ENCODE data around the gene APRT. TPM values are rescaled to one million over a fixed set of nuclear protein-coding genes. Genes with fewer than 3 reads are reported as not detected.

The APRT gene
- total and polyA plus RNA-seq, 10 of the 15 experiments (the other 5 are each of a cell fraction or from before 2014, with no cell fraction given): 30.6 to 495 (median 166) TPM

- TF ChIP-seq KDM1A (IDR thresholded peaks at IDR 0.05; ENCODE audit: borderline replicate concordance): no peak
- no peak for TF ChIP-seq NRF1 (conservative IDR thresholded peaks at IDR 0.05; ENCODE audit: low read depth, low read length)
- TF ChIP-seq ETV6 (conservative IDR thresholded peaks at IDR 0.05 in 1 of 2, IDR thresholded peaks at IDR 0.05 in 1 of 2; ENCODE audit: borderline replicate concordance in 1 of 2, low read depth in 1 of 2): no peak
- no peak for TF ChIP-seq RUNX3 (IDR thresholded peaks at IDR 0.05; ENCODE audit: low read length)
Measured at GRCh38 chr16:88838566-88838965, 26.8 kb upstream of the APRT start (continued).

GRCh38 chr16:88837806-88838205 is 26.1 kb upstream of the APRT start:
- FAIRE-seq: no peak
- Histone ChIP-seq H3K4me1 (ENCODE audit: control insufficient read depth, insufficient read depth, low read length) (no peaks in the 10 kb centered on the region), H3K36me3 (ENCODE audit: control insufficient read depth in 2 of 2, insufficient read depth in 2 of 2, low read length in 1 of 2) (no peaks in the 10 kb centered on the region; a peak in 1 of 4 replicates), H3K27me3 (replicated peaks in 1 of 2; ENCODE audit: control insufficient read depth in 2 of 2, insufficient read depth in 2 of 2, low read length in 1 of 2) (no peaks in the 10 kb centered on the region), H3K4me3 (no peak overlapping the region), H2AFZ (ENCODE audit: control insufficient read depth, low read depth, low read length) (no peak overlapping the region), H3K4me2 (ENCODE audit: control insufficient read depth, insufficient read depth) (no peak overlapping the region), H3K27ac (ENCODE audit: control insufficient read depth, insufficient read depth) (no peak overlapping the region), H3K9ac (ENCODE audit: control insufficient read depth, insufficient read depth, low read length) (no peak overlapping the region), H4K20me1 (ENCODE audit: control insufficient read depth, insufficient read depth) (no peaks in the 10 kb centered on the region), H3K79me2 (ENCODE audit: control insufficient read depth, insufficient read depth, low read length) (no peaks in the 10 kb centered on the region), H3K9me3 (replicated peaks; ENCODE audit: control insufficient read depth, insufficient read depth, low read length) (no peaks in the 10 kb centered on the region)
- in situ Hi-C loops (cut with MboI): no loop called here
- ATAC-seq: no peak
- intact Hi-C loops (cut with micrococcal nuclease; ENCODE audit: unreplicated experiment): no loop called here
- CTCF ChIA-PET: no interaction called here
- 86% methylated on average over 20 of the region's 20 CpGs for WGBS (ENCODE audit: insufficient coverage, insufficient replicate concordance, low lambda C conversion rate, missing lambda C conversion rate)
- RAD21 ChIA-PET (ENCODE audit: unreplicated experiment): no interaction called here
- no peak for DNase-seq (ENCODE audit: low read depth, low spot score)
- SMC1A ChIA-PET (ENCODE audit: uncharacterized antibody, unreplicated experiment): no interaction called here
- TF ChIP-seq BCL11A (IDR thresholded peaks at IDR 0.05; ENCODE audit: low read depth, low read length) (no peak), PKNOX1 (IDR thresholded peaks at IDR 0.05) (no peak), EP300 (IDR thresholded peaks at IDR 0.05; ENCODE audit: borderline replicate concordance in 1 of 2, control insufficient read depth in 1 of 2, low read depth in 2 of 2, low read length in 2 of 2) (no peak), MEF2B (IDR thresholded peaks at IDR 0.05; ENCODE audit: partially characterized antibody, poor library complexity, severe bottlenecking) (no peak)
- no TSS peak for BruUV-seq (replicated peaks)
- POLR2A ChIA-PET: no interaction called here

Measured in GM12878 (cell line).